HEK293 (cell line): ENCODE data around the gene CACNA1G.

Experiments used
- CTCF ChIA-PET: fragments of 350-600 bp; formaldehyde crosslinking; extraction: SDS; loops from one replicate; lab custom pipeline; 2021; ENCODE audit warnings: antibody characterized with exemption; lab: Yijun Ruan, JAX
- POLR2A ChIA-PET: fragments of 300-600 bp; formaldehyde crosslinking; extraction: SDS; loops from one replicate; lab custom pipeline; 2020; ENCODE audit warnings: antibody characterized with exemption, inconsistent platforms; lab: Yijun Ruan, JAX
- H3K27ac ChIP-seq: fragments of 200-500 bp; sonication (Bioruptor generic); 2 replicates; pipeline ENCODE4 v1.5.1; 2014; ENCODE audit warnings: low read depth, low read length, control low read depth, inconsistent platforms; ENCODE audit errors: extremely low read depth
- H3K36me3 ChIP-seq, 2 experiments: fragments of 200-500 bp in 1 of 2; sonication (Bioruptor generic) in 1 of 2; 1 replicate in 1 of 2; 2 replicates in 1 of 2; pipeline ENCODE4 v1.5.1; 2014 to 2017; ENCODE audit warnings: inconsistent platforms in 2 of 2, low read length in 2 of 2; ENCODE audit not compliant: control insufficient read depth in 2 of 2, insufficient read depth in 1 of 2
- H3K4me1 ChIP-seq: fragments of 200-500 bp; sonication (Bioruptor generic); 2 replicates; pipeline ENCODE4 v1.5.1; 2014; ENCODE audit warnings: mild to moderate bottlenecking, low read length, inconsistent platforms; ENCODE audit not compliant: control insufficient read depth, insufficient read depth
- H3K4me3 ChIP-seq: 2 replicates; pipeline ENCODE4 v1.5.1; 2011; ENCODE audit warnings: low read depth, mild to moderate bottlenecking, control low read depth, low read length, moderate library complexity
- H3K9me3 ChIP-seq: fragments of 200-500 bp; sonication (Bioruptor generic); 2 replicates; pipeline ENCODE4 v1.5.1; 2014; ENCODE audit warnings: low read depth, low read length, inconsistent platforms; ENCODE audit not compliant: control insufficient read depth, insufficient read depth
- EGR2 ChIP-seq: fragments of 450-650 bp; formaldehyde crosslinking; IDR thresholded peaks from 2 replicates; pipeline ENCODE4 v1.5.1; 2016; ENCODE audit warnings: low read depth, missing biosample characterization, missing genetic modification characterization
- GLIS1 ChIP-seq: fragments of 450-650 bp; formaldehyde crosslinking; IDR thresholded peaks from 2 replicates; pipeline ENCODE4 v1.5.1; 2016; ENCODE audit warnings: missing biosample characterization, missing genetic modification characterization
- HOXD13 ChIP-seq: sonication (generic); formaldehyde crosslinking; IDR thresholded peaks from 2 replicates; pipeline ENCODE4 v1.8.0; 2022; ENCODE audit warnings: missing genetic modification reagents, borderline replicate concordance
- IKZF3 ChIP-seq: fragments of 450-650 bp; IDR thresholded peaks from 2 replicates; pipeline ENCODE4 v1.5.0; 2018; ENCODE audit warnings: missing biosample characterization, mild to moderate bottlenecking, missing genetic modification characterization, moderate library complexity
- KLF16 ChIP-seq: fragments of 450-650 bp; formaldehyde crosslinking; IDR thresholded peaks from 2 replicates; pipeline ENCODE4 v1.5.1; 2017; ENCODE audit warnings: missing biosample characterization, missing genetic modification characterization
- KLF7 ChIP-seq: fragments of 450-650 bp; formaldehyde crosslinking; IDR thresholded peaks from 2 replicates; pipeline ENCODE4 v1.5.1; 2016; ENCODE audit warnings: missing biosample characterization, missing genetic modification characterization, borderline replicate concordance
- MEIS1 ChIP-seq: sonication (generic); formaldehyde crosslinking; IDR thresholded peaks from 2 replicates; pipeline ENCODE4 v1.8.1; 2022; ENCODE audit warnings: missing genetic modification reagents, mild to moderate bottlenecking, borderline replicate concordance
- OSR2 ChIP-seq: fragments of 450-650 bp; formaldehyde crosslinking; IDR thresholded peaks from 2 replicates; pipeline ENCODE4 v1.5.1; 2016; ENCODE audit warnings: missing biosample characterization, missing genetic modification characterization
- SCRT2 ChIP-seq: fragments of 450-650 bp; formaldehyde crosslinking; IDR thresholded peaks from 2 replicates; pipeline ENCODE4 v1.5.1; 2016; ENCODE audit warnings: missing biosample characterization, missing genetic modification characterization
- TRIM28 ChIP-seq: IDR thresholded peaks from 2 replicates; pipeline ENCODE4 v1.6.1; 2011; ENCODE audit warnings: low read length, control low read depth, borderline replicate concordance
- ZBTB48 ChIP-seq: fragments of 450-650 bp; formaldehyde crosslinking; IDR thresholded peaks from 2 replicates; pipeline ENCODE4 v1.5.1; 2016; ENCODE audit warnings: missing biosample characterization, missing genetic modification characterization
- ZBTB7A ChIP-seq: fragments of 450-650 bp; formaldehyde crosslinking; IDR thresholded peaks from 2 replicates; pipeline ENCODE4 v1.5.1; 2016; ENCODE audit warnings: low read depth, missing biosample characterization, missing genetic modification characterization
- ZNF132 ChIP-seq: fragments of 450-650 bp; formaldehyde crosslinking; IDR thresholded peaks from 2 replicates; pipeline ENCODE4 v1.5.1; 2017; ENCODE audit warnings: missing biosample characterization, missing genetic modification characterization, borderline replicate concordance
- ZNF140 ChIP-seq: fragments of 450-650 bp; formaldehyde crosslinking; IDR thresholded peaks from 2 replicates; pipeline ENCODE4 v1.5.1; 2016; ENCODE audit warnings: missing biosample characterization, missing genetic modification characterization
- ZNF302 ChIP-seq: fragments of 450-650 bp; formaldehyde crosslinking; IDR thresholded peaks from 2 replicates; pipeline ENCODE4 v1.5.1; 2016; ENCODE audit warnings: missing biosample characterization, missing genetic modification characterization, low read depth
- ZNF335 ChIP-seq: fragments of 450-650 bp; formaldehyde crosslinking; conservative IDR thresholded peaks from 2 replicates; pipeline ENCODE4 v1.5.1; 2016; ENCODE audit warnings: missing biosample characterization, missing genetic modification characterization
- ZNF433 ChIP-seq: fragments of 450-650 bp; formaldehyde crosslinking; IDR thresholded peaks from 2 replicates; pipeline ENCODE4 v1.5.1; 2016; ENCODE audit warnings: missing biosample characterization, missing genetic modification characterization, low read depth
- ZNF510 ChIP-seq: fragments of 450-650 bp; formaldehyde crosslinking; IDR thresholded peaks from 2 replicates; pipeline ENCODE4 v1.5.1; 2018; ENCODE audit warnings: mild to moderate bottlenecking, missing genetic modification characterization, missing biosample characterization; ENCODE audit not compliant: insufficient replicate concordance
- ZNF544 ChIP-seq: fragments of 450-650 bp; formaldehyde crosslinking; IDR thresholded peaks from 2 replicates; pipeline ENCODE4 v1.5.0; 2017; ENCODE audit warnings: missing biosample characterization, missing genetic modification characterization
- ZNF571 ChIP-seq: fragments of 450-650 bp; formaldehyde crosslinking; IDR thresholded peaks from 2 replicates; pipeline ENCODE4 v1.5.0; 2017; ENCODE audit warnings: missing biosample characterization, missing genetic modification characterization
- ZNF596 ChIP-seq: fragments of 450-650 bp; IDR thresholded peaks from 2 replicates; pipeline ENCODE4 v1.5.0; 2018; ENCODE audit warnings: missing biosample characterization, mild to moderate bottlenecking, missing genetic modification characterization, moderate library complexity
- ZNF76 ChIP-seq: fragments of 450-650 bp; formaldehyde crosslinking; IDR thresholded peaks from 2 replicates; pipeline ENCODE4; 2016; ENCODE audit warnings: low read depth, missing biosample characterization, missing genetic modification characterization, borderline replicate concordance
- ZNF791 ChIP-seq: fragments of 450-650 bp; formaldehyde crosslinking; IDR thresholded peaks from 2 replicates; pipeline ENCODE4 v1.5.1; 2016; ENCODE audit warnings: missing biosample characterization, missing genetic modification characterization
- TF ChIP-seq, protein P1 (sequence below): fragments of 450-650 bp; formaldehyde crosslinking; IDR thresholded peaks from 2 replicates; pipeline ENCODE4 v1.5.1; 2016; ENCODE audit warnings: missing biosample characterization, missing genetic modification characterization
- TF ChIP-seq, protein P2 (sequence below): fragments of 450-650 bp; formaldehyde crosslinking; IDR thresholded peaks from 2 replicates; pipeline ENCODE4 v1.5.1; 2016; ENCODE audit warnings: missing biosample characterization, missing genetic modification characterization
- TF ChIP-seq, protein P3 (sequence below): fragments of 450-650 bp; formaldehyde crosslinking; IDR thresholded peaks from 2 replicates; pipeline ENCODE4 v1.5.1; 2016; ENCODE audit warnings: missing biosample characterization, missing genetic modification characterization
- TF ChIP-seq, protein P4 (sequence below): fragments of 450-650 bp; formaldehyde crosslinking; IDR thresholded peaks from 2 replicates; pipeline ENCODE4 v1.5.1; 2016; ENCODE audit warnings: missing biosample characterization, missing genetic modification characterization

CACNA1G gene

DNA sequence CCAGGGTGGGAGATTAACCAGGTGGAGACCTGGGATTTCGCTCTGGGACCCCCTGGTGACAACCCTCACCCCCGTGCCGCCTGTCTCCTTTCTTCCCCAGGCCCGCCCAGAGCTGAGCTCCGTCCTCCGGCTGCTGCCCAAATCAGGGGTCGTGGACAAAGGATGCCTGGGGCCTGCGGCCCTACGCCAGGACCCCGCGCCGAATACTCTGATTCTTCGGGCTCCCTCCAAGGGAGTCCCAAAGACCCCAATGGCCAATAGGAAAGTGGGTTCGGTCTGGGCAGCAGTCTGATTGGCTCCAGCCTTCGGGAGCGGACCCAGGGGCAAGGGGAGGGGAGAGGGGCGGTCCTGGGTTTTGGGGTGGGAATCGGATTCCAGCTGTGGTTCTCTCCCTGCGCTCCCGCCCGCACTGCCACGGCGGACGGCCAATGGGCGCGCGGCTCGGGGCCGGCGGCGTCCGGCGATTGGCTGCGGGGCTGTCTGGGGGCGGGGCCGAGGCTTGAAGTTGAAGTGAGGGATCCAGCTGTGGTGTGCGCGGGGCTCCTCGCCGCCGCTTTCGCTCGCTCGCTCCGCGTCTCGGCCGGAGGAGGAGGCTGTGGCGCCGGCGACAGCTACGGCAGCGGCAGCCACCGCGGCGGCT lies at the start of gene CACNA1G:
Gene CACNA1G, plus strand, starts transcription at position 531 of the 640 bp plus-strand sequence. CDS start 745 bp downstream, outside the sequence.
- no peaks in the 10 kb centered on the region for H3K9me3 ChIP-seq
- ChIA-PET POLR2A (interaction anchor here (0.6 to 1.7 kb wide), 12 partner anchors 10 to 306 kb away, joined by 3 to 13 read pairs (median 5); partner anchors contain the start of genes LUC7L3, SPATA20 and TOB1), CTCF (interaction anchor here (0.8 to 3.4 kb wide), 8 partner anchors 10 to 222 kb away, joined by 3 to 24 read pairs (median 5); partner anchors contain the start of gene SPATA20)
- no peak within 1 kb of the TSS; the same call in 1 of the 2 replicates for H3K27ac ChIP-seq
- peaks cover 0 to 7% of the 10 kb centered on the region in 2 experiments; a peak in 1 of 3 replicates for H3K36me3 ChIP-seq
- H3K4me1 ChIP-seq, result peaks cover 5% of the 10 kb centered on the region; the same call in 1 of the 2 replicates
- peak within 1 kb of the TSS; percentile 38 for H3K4me3 ChIP-seq
- TF ChIP-seq, protein P1, sequence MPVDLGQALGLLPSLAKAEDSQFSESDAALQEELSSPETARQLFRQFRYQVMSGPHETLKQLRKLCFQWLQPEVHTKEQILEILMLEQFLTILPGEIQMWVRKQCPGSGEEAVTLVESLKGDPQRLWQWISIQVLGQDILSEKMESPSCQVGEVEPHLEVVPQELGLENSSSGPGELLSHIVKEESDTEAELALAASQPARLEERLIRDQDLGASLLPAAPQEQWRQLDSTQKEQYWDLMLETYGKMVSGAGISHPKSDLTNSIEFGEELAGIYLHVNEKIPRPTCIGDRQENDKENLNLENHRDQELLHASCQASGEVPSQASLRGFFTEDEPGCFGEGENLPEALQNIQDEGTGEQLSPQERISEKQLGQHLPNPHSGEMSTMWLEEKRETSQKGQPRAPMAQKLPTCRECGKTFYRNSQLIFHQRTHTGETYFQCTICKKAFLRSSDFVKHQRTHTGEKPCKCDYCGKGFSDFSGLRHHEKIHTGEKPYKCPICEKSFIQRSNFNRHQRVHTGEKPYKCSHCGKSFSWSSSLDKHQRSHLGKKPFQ (tag by site-specific recombination), result peak; percentile 91
- no peak for TF ChIP-seq ZNF510
- TF ChIP-seq ZBTB48 (tag by site-specific recombination), result peak; percentile 78
- TF ChIP-seq ZNF335, result peak; percentile 92
- TF ChIP-seq KLF16 (tag by site-specific recombination), result no peak
- TF ChIP-seq ZBTB7A (tag by site-specific recombination), result 0 out of 2 replicates have a peak, but pooled peaks have one; percentile 24
- no peak for TF ChIP-seq SCRT2 (tag by site-specific recombination)
- no peak for TF ChIP-seq MEIS1 (CRISPR knock-in tag)
- peak; percentile 72; the same call in 1 of the 2 replicates for TF ChIP-seq ZNF596 (tag by site-specific recombination)
- no peak for TF ChIP-seq OSR2 (tag by site-specific recombination)
- 0 out of 2 replicates have a peak, but pooled peaks have one; percentile 21 for TF ChIP-seq GLIS1 (tag by site-specific recombination)
- no peak for TF ChIP-seq KLF7
- TF ChIP-seq, protein P2, sequence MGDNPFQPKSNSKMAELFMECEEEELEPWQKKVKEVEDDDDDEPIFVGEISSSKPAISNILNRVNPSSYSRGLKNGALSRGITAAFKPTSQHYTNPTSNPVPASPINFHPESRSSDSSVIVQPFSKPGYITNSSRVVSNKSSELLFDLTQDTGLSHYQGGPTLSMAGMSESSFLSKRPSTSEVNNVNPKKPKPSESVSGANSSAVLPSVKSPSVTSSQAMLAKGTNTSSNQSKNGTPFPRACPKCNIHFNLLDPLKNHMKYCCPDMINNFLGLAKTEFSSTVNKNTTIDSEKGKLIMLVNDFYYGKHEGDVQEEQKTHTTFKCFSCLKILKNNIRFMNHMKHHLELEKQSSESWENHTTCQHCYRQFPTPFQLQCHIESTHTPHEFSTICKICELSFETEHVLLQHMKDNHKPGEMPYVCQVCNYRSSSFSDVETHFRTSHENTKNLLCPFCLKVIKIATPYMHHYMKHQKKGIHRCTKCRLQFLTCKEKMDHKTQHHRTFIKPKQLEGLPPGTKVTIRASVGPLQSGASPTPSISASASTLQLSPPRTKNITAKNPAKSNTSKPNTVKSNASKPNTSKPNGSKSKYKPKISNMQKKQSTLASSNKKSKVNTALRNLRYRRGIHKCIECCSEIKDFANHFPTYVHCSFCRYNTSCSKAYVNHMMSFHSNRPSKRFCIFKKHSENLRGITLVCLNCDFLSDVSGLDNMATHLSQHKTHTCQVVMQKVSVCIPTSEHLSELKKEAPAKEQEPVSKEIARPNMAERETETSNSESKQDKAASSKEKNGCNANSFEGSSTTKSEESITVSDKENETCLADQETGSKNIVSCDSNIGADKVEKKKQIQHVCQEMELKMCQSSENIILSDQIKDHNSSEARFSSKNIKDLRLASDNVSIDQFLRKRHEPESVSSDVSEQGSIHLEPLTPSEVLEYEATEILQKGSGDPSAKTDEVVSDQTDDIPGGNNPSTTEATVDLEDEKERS (tag by site-specific recombination), result no peak
- no peak for TF ChIP-seq ZNF140 (tag by site-specific recombination)
- no peak for TF ChIP-seq TRIM28
- no peak for TF ChIP-seq ZNF132 (tag by site-specific recombination)
- TF ChIP-seq, protein P3, sequence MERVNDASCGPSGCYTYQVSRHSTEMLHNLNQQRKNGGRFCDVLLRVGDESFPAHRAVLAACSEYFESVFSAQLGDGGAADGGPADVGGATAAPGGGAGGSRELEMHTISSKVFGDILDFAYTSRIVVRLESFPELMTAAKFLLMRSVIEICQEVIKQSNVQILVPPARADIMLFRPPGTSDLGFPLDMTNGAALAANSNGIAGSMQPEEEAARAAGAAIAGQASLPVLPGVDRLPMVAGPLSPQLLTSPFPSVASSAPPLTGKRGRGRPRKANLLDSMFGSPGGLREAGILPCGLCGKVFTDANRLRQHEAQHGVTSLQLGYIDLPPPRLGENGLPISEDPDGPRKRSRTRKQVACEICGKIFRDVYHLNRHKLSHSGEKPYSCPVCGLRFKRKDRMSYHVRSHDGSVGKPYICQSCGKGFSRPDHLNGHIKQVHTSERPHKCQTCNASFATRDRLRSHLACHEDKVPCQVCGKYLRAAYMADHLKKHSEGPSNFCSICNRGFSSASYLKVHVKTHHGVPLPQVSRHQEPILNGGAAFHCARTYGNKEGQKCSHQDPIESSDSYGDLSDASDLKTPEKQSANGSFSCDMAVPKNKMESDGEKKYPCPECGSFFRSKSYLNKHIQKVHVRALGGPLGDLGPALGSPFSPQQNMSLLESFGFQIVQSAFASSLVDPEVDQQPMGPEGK, result peak; percentile 58
- TF ChIP-seq ZNF544 (tag by site-specific recombination), result no peak
- TF ChIP-seq ZNF433 (tag by site-specific recombination), result no peak
- no peak for TF ChIP-seq ZNF791 (tag by site-specific recombination)
- TF ChIP-seq, protein P4, sequence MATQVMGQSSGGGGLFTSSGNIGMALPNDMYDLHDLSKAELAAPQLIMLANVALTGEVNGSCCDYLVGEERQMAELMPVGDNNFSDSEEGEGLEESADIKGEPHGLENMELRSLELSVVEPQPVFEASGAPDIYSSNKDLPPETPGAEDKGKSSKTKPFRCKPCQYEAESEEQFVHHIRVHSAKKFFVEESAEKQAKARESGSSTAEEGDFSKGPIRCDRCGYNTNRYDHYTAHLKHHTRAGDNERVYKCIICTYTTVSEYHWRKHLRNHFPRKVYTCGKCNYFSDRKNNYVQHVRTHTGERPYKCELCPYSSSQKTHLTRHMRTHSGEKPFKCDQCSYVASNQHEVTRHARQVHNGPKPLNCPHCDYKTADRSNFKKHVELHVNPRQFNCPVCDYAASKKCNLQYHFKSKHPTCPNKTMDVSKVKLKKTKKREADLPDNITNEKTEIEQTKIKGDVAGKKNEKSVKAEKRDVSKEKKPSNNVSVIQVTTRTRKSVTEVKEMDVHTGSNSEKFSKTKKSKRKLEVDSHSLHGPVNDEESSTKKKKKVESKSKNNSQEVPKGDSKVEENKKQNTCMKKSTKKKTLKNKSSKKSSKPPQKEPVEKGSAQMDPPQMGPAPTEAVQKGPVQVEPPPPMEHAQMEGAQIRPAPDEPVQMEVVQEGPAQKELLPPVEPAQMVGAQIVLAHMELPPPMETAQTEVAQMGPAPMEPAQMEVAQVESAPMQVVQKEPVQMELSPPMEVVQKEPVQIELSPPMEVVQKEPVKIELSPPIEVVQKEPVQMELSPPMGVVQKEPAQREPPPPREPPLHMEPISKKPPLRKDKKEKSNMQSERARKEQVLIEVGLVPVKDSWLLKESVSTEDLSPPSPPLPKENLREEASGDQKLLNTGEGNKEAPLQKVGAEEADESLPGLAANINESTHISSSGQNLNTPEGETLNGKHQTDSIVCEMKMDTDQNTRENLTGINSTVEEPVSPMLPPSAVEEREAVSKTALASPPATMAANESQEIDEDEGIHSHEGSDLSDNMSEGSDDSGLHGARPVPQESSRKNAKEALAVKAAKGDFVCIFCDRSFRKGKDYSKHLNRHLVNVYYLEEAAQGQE, result no peak
- no peak for TF ChIP-seq HOXD13 (CRISPR knock-in tag)
- peak; percentile 27; the same call in 1 of the 2 replicates for TF ChIP-seq IKZF3 (tag by site-specific recombination)
- TF ChIP-seq ZNF571 (tag by site-specific recombination), result no peak
- TF ChIP-seq ZNF302 (tag by site-specific recombination), result no peak
- 0 out of 2 replicates have a peak, but pooled peaks have one; percentile 15 for TF ChIP-seq ZNF76 (tag by site-specific recombination)
- TF ChIP-seq EGR2, result no peak
